Keratinocyte (primary cell): ENCODE measurements around the gene TMEM39B. TPM values are rescaled to one million over a fixed set of nuclear protein-coding genes. Genes with fewer than 3 reads are reported as not detected.
A peak's percentile ranks its signal among the peaks of the same experiment; 100 is the strongest.
"Not testable (repeated sequence)": the region's sequence is repeated elsewhere in the genome, so short reads cannot be mapped to it uniquely, and the experiment has no call there.

Source experiments
- DNase-seq: peaks from one replicate; pipeline ENCODE4 v3.0.0-alpha.2; 2011; ENCODE audit warnings: low read depth, missing footprints, low spot score
- FAIRE-seq: peaks from 2 replicates; lab custom pipeline; 2011; peaks lifted over from hg19 to GRCh38; lab: Jason Lieb, UNC
- H2AFZ ChIP-seq: 2 replicates; pipeline ENCODE4 v1.6.0; 2012; ENCODE audit warnings: low read length, control low read depth, inconsistent platforms; ENCODE audit not compliant: control insufficient read depth
- H3K27ac ChIP-seq: 2 replicates; pipeline ENCODE4 v1.5.1; 2011; ENCODE audit warnings: low read length; ENCODE audit not compliant: control insufficient read depth, insufficient read depth
- H3K27me3 ChIP-seq: 3 replicates; pipeline ENCODE4 v1.6.0; 2011; ENCODE audit warnings: low read length; ENCODE audit not compliant: control insufficient read depth, insufficient read depth; ENCODE audit errors: extremely low read depth
- H3K36me3 ChIP-seq, 2 experiments: 2 replicates in 1 of 2; 3 replicates in 1 of 2; pipeline ENCODE4 v1.5.1; 2011; ENCODE audit warnings: low read length in 2 of 2, mild to moderate bottlenecking in 1 of 2; ENCODE audit not compliant: control insufficient read depth in 2 of 2, insufficient read depth in 2 of 2; ENCODE audit errors: extremely low read depth in 1 of 2
- H3K4me1 ChIP-seq: 3 replicates; pipeline ENCODE4 v1.5.1; 2011; ENCODE audit warnings: low read length; ENCODE audit not compliant: control insufficient read depth, insufficient read depth; ENCODE audit errors: extremely low read depth
- H3K4me2 ChIP-seq: 3 replicates; pipeline ENCODE4 v1.6.0; 2011; ENCODE audit warnings: low read depth, low read length; ENCODE audit not compliant: control insufficient read depth, insufficient read depth; ENCODE audit errors: extremely low read depth
- H3K4me3 ChIP-seq, 3 experiments: fragments of 200-600 bp in 1 of 3; sonication (generic) in 1 of 3; 2 replicates in 2 of 3; 3 replicates in 1 of 3; pipeline ENCODE4 v1.5.1; 2011 to 2016; ENCODE audit warnings: low read length in 3 of 3, mild to moderate bottlenecking in 3 of 3, control low read depth in 2 of 3, inconsistent platforms in 1 of 3, low read depth in 1 of 3, mixed read lengths in 1 of 3, mixed run types in 1 of 3, moderate library complexity in 1 of 3; ENCODE audit not compliant: control insufficient read depth in 2 of 3, insufficient read depth in 2 of 3; ENCODE audit errors: extremely low read depth in 1 of 3
- H3K79me2 ChIP-seq: 2 replicates; pipeline ENCODE4 v1.6.0; 2012; ENCODE audit warnings: low read length; ENCODE audit not compliant: control insufficient read depth, insufficient read depth
- H3K9ac ChIP-seq: 3 replicates; pipeline ENCODE4 v1.6.0; 2011; ENCODE audit warnings: low read length; ENCODE audit not compliant: control insufficient read depth, insufficient read depth; ENCODE audit errors: extremely low read depth
- H3K9me1 ChIP-seq: 3 replicates; pipeline ENCODE4 v1.6.0; 2011; ENCODE audit warnings: low read length; ENCODE audit not compliant: control insufficient read depth, insufficient read depth; ENCODE audit errors: extremely low read depth
- H3K9me3 ChIP-seq: 2 replicates; pipeline ENCODE4 v1.5.1; 2012; ENCODE audit warnings: low read depth, low read length; ENCODE audit not compliant: control insufficient read depth
- H4K20me1 ChIP-seq: 3 replicates; pipeline ENCODE4 v1.6.0; 2011; ENCODE audit warnings: low read length; ENCODE audit not compliant: control insufficient read depth, insufficient read depth; ENCODE audit errors: extremely low read depth
- EZH2 ChIP-seq: IDR thresholded peaks from one replicate; pipeline ENCODE4 v1.6.1; 2012; ENCODE audit warnings: inconsistent platforms, mild to moderate bottlenecking, low read length, moderate library complexity
- dilution Hi-C: fragments of 300-500 bp; cut with MboI; formaldehyde crosslinking; loops from one replicate; pipeline ENCODE4 v1.7.0; 2020; ENCODE audit warnings: low sequenced_read_pairs; ENCODE audit not compliant: extremely low pct_ligation_motif_present
- polyA plus RNA-seq, 5 experiments: library from polyadenylated mRNA; depleted of rRNA in 3 of 5; stranded (reverse) in 3 of 5; stranded (forward) in 1 of 5; unstranded in 1 of 5; fragments of >200 nt; gene quantifications; 1 replicate in 1 of 5; 2 replicates in 3 of 5; 3 replicates in 1 of 5; pipeline versions ENCODE4 v1.2.1 to v1.2.3, GENCODE V29; 2011 to 2012; ENCODE audit warnings: missing spikeins in 2 of 5, low read depth in 1 of 5, low replicate concordance in 1 of 5
- TF ChIP-seq, protein P1 (sequence below), 3 experiments: IDR thresholded peaks in 1 of 3; conservative IDR thresholded peaks in 1 of 3; optimal IDR thresholded peaks in 1 of 3; 2 replicates in 2 of 3; 3 replicates in 1 of 3; pipeline versions ENCODE3 to v1.5.1; 2011; ENCODE audit warnings: low read length in 3 of 3, mild to moderate bottlenecking in 3 of 3, moderate library complexity in 2 of 3, control low read depth in 1 of 3, inconsistent platforms in 1 of 3; ENCODE audit not compliant: insufficient read depth in 2 of 3; ENCODE audit errors: extremely low read depth in 1 of 3

TMEM39B gene
- polyA plus RNA-seq, 1 donor (not counting 4 experiments of a cell fraction or from before 2014, with no cell fraction given), result 6.8 TPM

DNA sequence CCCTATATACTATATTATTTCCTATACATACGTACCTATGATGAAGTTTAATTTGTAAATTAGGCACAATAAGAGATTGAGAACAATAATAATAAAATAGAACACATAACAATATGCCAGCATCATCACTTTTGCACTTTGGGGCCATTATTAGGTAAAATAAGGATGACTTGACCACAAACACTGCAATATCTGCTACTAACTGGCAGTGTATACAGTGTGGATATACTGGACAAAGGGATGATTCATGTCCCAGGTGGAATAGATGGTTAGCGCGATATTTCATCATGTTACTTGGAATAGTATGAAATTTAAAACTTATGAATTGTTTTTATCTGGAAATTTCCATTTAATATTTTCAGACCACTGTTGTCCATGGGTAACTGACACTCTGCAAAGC lies 71.3 kb downstream of the TMEM39B start:
- no peak for FAIRE-seq
- Histone ChIP-seq H3K9ac (no peak overlapping the region), H3K79me2 (peaks cover 94% of the 10 kb centered on the region), H3K4me2 (no peak overlapping the region), H3K27me3 (no peaks in the 10 kb centered on the region), H3K27ac (peak overlapping the region; percentile 24), H3K9me3 (no peaks in the 10 kb centered on the region), H3K36me3 (peaks cover 0 to 2% of the 10 kb centered on the region in 2 experiments), H4K20me1 (no peaks in the 10 kb centered on the region), H3K4me3 (no peak overlapping the region), H2AFZ (no peak overlapping the region), H3K4me1 (peaks cover 20% of the 10 kb centered on the region), H3K9me1 (peaks cover 3% of the 10 kb centered on the region)
- TF ChIP-seq EZH2, result no peak
- TF ChIP-seq, protein P1, sequence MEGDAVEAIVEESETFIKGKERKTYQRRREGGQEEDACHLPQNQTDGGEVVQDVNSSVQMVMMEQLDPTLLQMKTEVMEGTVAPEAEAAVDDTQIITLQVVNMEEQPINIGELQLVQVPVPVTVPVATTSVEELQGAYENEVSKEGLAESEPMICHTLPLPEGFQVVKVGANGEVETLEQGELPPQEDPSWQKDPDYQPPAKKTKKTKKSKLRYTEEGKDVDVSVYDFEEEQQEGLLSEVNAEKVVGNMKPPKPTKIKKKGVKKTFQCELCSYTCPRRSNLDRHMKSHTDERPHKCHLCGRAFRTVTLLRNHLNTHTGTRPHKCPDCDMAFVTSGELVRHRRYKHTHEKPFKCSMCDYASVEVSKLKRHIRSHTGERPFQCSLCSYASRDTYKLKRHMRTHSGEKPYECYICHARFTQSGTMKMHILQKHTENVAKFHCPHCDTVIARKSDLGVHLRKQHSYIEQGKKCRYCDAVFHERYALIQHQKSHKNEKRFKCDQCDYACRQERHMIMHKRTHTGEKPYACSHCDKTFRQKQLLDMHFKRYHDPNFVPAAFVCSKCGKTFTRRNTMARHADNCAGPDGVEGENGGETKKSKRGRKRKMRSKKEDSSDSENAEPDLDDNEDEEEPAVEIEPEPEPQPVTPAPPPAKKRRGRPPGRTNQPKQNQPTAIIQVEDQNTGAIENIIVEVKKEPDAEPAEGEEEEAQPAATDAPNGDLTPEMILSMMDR (optimal IDR thresholded peaks at IDR 0.05 in 1 of 3, IDR thresholded peaks at IDR 0.05 in 1 of 3, conservative IDR thresholded peaks at IDR 0.05 in 1 of 3; ENCODE audit: extremely low read depth in 1 of 3, insufficient read depth in 2 of 3, low read length in 3 of 3), result no peak
- dilution Hi-C loops, result no loop called here
- no peak for DNase-seq

DNA sequence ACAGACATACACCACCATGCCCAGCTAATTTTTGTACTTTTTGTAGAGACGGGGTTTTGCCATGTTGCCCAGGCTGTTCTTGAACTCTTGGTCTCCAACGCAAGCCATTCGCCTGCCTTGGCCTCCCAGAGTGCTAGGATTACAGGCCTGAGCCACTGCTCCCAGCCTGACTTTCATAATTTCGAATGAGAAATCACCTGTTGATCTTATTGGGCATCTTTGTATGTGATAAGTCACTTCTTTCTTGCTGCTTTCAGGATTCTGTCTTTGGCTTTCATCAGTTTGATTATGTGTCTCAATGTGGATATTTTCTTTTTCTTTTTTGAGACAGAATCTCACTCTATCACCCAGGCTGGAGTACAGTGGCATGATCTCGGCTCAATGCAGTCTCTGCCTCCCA lies 75.1 kb downstream of the TMEM39B start:
- H3K9me3 ChIP-seq, H4K20me1 ChIP-seq, H2AFZ ChIP-seq, dilution Hi-C loops, H3K9ac ChIP-seq, H3K4me3 ChIP-seq, H3K4me2 ChIP-seq, H3K27ac ChIP-seq, H3K36me3 ChIP-seq, DNase-seq, FAIRE-seq, H3K9me1 ChIP-seq, H3K4me1 ChIP-seq, H3K27me3 ChIP-seq: not testable (repeated sequence)
- peaks cover 89% of the 10 kb centered on the region for H3K79me2 ChIP-seq

DNA sequence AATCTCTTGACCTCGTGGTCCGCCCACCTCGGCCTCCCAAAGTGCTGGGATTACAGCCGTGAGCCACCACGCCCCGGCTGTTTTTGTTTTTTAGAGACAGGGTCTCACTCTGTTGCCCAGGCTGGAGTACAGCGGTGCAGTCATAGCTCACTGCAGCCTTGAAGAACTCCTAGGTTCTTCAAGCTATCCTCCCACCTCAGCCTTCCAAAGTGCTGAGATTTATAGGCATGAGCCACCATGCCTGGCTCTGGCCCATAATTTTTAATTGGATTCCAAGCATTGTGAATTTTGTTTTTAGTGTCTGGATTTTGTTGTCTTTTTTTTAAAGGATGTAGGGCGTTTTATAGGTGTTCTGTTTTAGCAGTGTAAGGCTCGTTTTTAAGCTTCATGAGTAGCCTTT lies 78.1 kb downstream of the TMEM39B start:
- H3K36me3 ChIP-seq, result peaks cover 4% of the 10 kb centered on the region in 2 experiments
- H3K9me3 ChIP-seq, result no peaks in the 10 kb centered on the region
- no peaks in the 10 kb centered on the region for H3K9me1 ChIP-seq
- H3K4me1 ChIP-seq, result no peaks in the 10 kb centered on the region
- H4K20me1 ChIP-seq, result no peaks in the 10 kb centered on the region
- no peak overlapping the region for H3K4me2 ChIP-seq
- H3K9ac ChIP-seq, result no peak overlapping the region
- no peak overlapping the region for H3K4me3 ChIP-seq
- dilution Hi-C loops, result no loop called here
- H3K79me2 ChIP-seq, result peaks cover 70% of the 10 kb centered on the region
- no peak for FAIRE-seq
- no peak overlapping the region for H2AFZ ChIP-seq
- TF ChIP-seq, protein P1 (optimal IDR thresholded peaks at IDR 0.05 in 1 of 3, IDR thresholded peaks at IDR 0.05 in 1 of 3, conservative IDR thresholded peaks at IDR 0.05 in 1 of 3; ENCODE audit: extremely low read depth in 1 of 3, insufficient read depth in 2 of 3, low read length in 3 of 3), result no peak
- no peak for TF ChIP-seq EZH2
- no peak for DNase-seq
- H3K27me3 ChIP-seq, result no peaks in the 10 kb centered on the region
- H3K27ac ChIP-seq, result no peak overlapping the region
